Neural progenitor cell (in vitro differentiated cells): ENCODE data around the gene POC5. TPM values are rescaled to one million over a fixed set of nuclear protein-coding genes. Genes with fewer than 3 reads are reported as not detected.

ENCODE experiments used
- DNase-seq: peaks from one replicate; pipeline ENCODE4 v3.0.0-alpha.2; 2016; ENCODE audit warnings: low spot score
- H2AFZ ChIP-seq: fragments of 200-600 bp; sonication (generic); replicated peaks from 2 replicates; pipeline ENCODE4 v1.6.1; 2016; ENCODE audit warnings: antibody characterized with exemption
- H3F3A ChIP-seq: fragments of 200-600 bp; sonication (generic); 2 replicates; pipeline ENCODE4 v1.6.1; 2016; ENCODE audit warnings: antibody characterized with exemption, low read depth
- H3K27ac ChIP-seq: fragments of 200-600 bp; sonication (generic); 2 replicates; pipeline ENCODE4 v1.5.1; 2016; ENCODE audit warnings: mild to moderate bottlenecking
- H3K27me3 ChIP-seq: fragments of 200-600 bp; sonication (generic); 2 replicates; pipeline ENCODE4 v1.6.1; 2016; ENCODE audit warnings: mild to moderate bottlenecking, moderate library complexity
- H3K36me3 ChIP-seq: fragments of 200-600 bp; sonication (generic); 2 replicates; pipeline ENCODE4 v1.5.1; 2016
- H3K4me1 ChIP-seq: fragments of 200-600 bp; sonication (generic); 2 replicates; pipeline ENCODE4 v1.6.1; 2016; ENCODE audit warnings: mixed run types
- H3K4me2 ChIP-seq: fragments of 200-600 bp; sonication (generic); 2 replicates; pipeline ENCODE4 v1.6.1; 2016
- H3K4me3 ChIP-seq: fragments of 200-600 bp; sonication (generic); 2 replicates; pipeline ENCODE4 v1.5.1; 2016
- H3K79me2 ChIP-seq: fragments of 200-600 bp; sonication (generic); 2 replicates; pipeline ENCODE4 v1.6.1; 2016; ENCODE audit warnings: low read depth
- H3K9ac ChIP-seq: fragments of 200-600 bp; sonication (generic); 2 replicates; pipeline ENCODE4 v1.6.1; 2016
- H3K9me3 ChIP-seq: fragments of 200-600 bp; sonication (generic); 2 replicates; pipeline ENCODE4 v1.5.1; 2016; ENCODE audit warnings: low read depth
- H4K20me1 ChIP-seq: fragments of 200-600 bp; sonication (generic); 2 replicates; pipeline ENCODE4 v1.6.1; 2016; ENCODE audit warnings: low read depth
- H3K27ac Mint-ChIP-seq: 3 replicates; pipeline ENCODE4 v1.8.0; 2021; ENCODE audit warnings: mixed read lengths
- H3K27me3 Mint-ChIP-seq: 2 replicates; pipeline ENCODE4 v1.8.0; 2022; ENCODE audit warnings: low read depth, mild to moderate bottlenecking, inconsistent platforms, moderate library complexity, mixed read lengths; ENCODE audit not compliant: insufficient read depth
- H3K36me3 Mint-ChIP-seq: 3 replicates; pipeline ENCODE4 v1.8.0; 2021; ENCODE audit warnings: mixed read lengths
- H3K4me1 Mint-ChIP-seq: 3 replicates; pipeline ENCODE4 v1.8.0; 2021; ENCODE audit warnings: mixed read lengths
- H3K4me3 Mint-ChIP-seq: 3 replicates; pipeline ENCODE4 v1.8.0; 2021; ENCODE audit warnings: mild to moderate bottlenecking, moderate library complexity, mixed read lengths
- H3K9me3 Mint-ChIP-seq: 3 replicates; pipeline ENCODE4 v1.8.0; 2020; ENCODE audit warnings: mixed read lengths
- CTCF ChIP-seq: fragments of 200-600 bp; sonication (generic); IDR thresholded peaks from 2 replicates; pipeline ENCODE4 v1.5.1; 2017; ENCODE audit warnings: antibody characterized with exemption, mild to moderate bottlenecking
- EZH2 ChIP-seq: fragments of 200-600 bp; sonication (generic); IDR thresholded peaks from 2 replicates; pipeline ENCODE4 v1.6.1; 2017; ENCODE audit warnings: antibody characterized with exemption, mild to moderate bottlenecking, moderate library complexity
- EZH2phosphoT487 ChIP-seq: fragments of 200-600 bp; sonication (generic); IDR thresholded peaks from 2 replicates; pipeline ENCODE4 v1.6.1; 2017; ENCODE audit warnings: antibody characterized with exemption
- total RNA-seq: library from RNA; depleted of rRNA; stranded (reverse); fragments of >200 nt; gene quantifications from 2 replicates; pipeline ENCODE4 v1.2.3, GENCODE V29; 2015; ENCODE audit warnings: low replicate concordance

Gene POC5
- total RNA-seq, 1 donor from 2014 or later, result 58.2 TPM

GRCh38 chr5:75678155-75678554 is 39.1 kb downstream of the POC5 start:
- H3K36me3 Mint-ChIP-seq, result peaks cover 1% of the 10 kb centered on the region
- Histone ChIP-seq H3K36me3 (no peaks in the 10 kb centered on the region), H3K4me1 (no peaks in the 10 kb centered on the region), H3K4me3 (no peak overlapping the region), H3K27me3 (no peaks in the 10 kb centered on the region), H3K9me3 (no peaks in the 10 kb centered on the region), H3F3A (no peaks in the 10 kb centered on the region), H3K9ac (no peak overlapping the region), H3K27ac (no peak overlapping the region), H3K79me2 (no peaks in the 10 kb centered on the region), H3K4me2 (no peak overlapping the region), H2AFZ (no peak overlapping the region), H4K20me1 (no peaks in the 10 kb centered on the region)
- no peaks in the 10 kb centered on the region for H3K4me1 Mint-ChIP-seq
- no peak overlapping the region for H3K4me3 Mint-ChIP-seq
- no peak overlapping the region for H3K27ac Mint-ChIP-seq
- no peaks in the 10 kb centered on the region for H3K27me3 Mint-ChIP-seq
- no peak for DNase-seq
- H3K9me3 Mint-ChIP-seq, result no peaks in the 10 kb centered on the region
- TF ChIP-seq EZH2, result no peak

GRCh38 chr5:75677607-75678006 is 39.6 kb downstream of the POC5 start:
- Mint-ChIP-seq H3K27me3 (no peaks in the 10 kb centered on the region), H3K27ac (no peak overlapping the region), H3K9me3 (no peaks in the 10 kb centered on the region), H3K4me1 (no peaks in the 10 kb centered on the region), H3K4me3 (no peak overlapping the region), H3K36me3 (peaks cover 2% of the 10 kb centered on the region)
- Histone ChIP-seq H3K4me3 (no peak overlapping the region), H3K79me2 (no peaks in the 10 kb centered on the region), H4K20me1 (no peaks in the 10 kb centered on the region), H3K9ac (no peak overlapping the region), H3K4me2 (no peak overlapping the region), H3K36me3 (no peaks in the 10 kb centered on the region), H3K27ac (no peak overlapping the region), H3K9me3 (no peaks in the 10 kb centered on the region), H3F3A (no peaks in the 10 kb centered on the region), H2AFZ (no peak overlapping the region), H3K4me1 (no peaks in the 10 kb centered on the region), H3K27me3 (no peaks in the 10 kb centered on the region)
- DNase-seq, result no peak
- TF ChIP-seq EZH2 (no peak), CTCF (no peak), EZH2phosphoT487 (no peak)

- no peaks in the 10 kb centered on the region for H3F3A ChIP-seq
- no peaks in the 10 kb centered on the region for H3K79me2 ChIP-seq
- H3K4me1 ChIP-seq, result no peaks in the 10 kb centered on the region
- H4K20me1 ChIP-seq, result no peaks in the 10 kb centered on the region
- Mint-ChIP-seq H3K4me1 (no peaks in the 10 kb centered on the region), H3K36me3 (peaks cover 2% of the 10 kb centered on the region), H3K27me3 (no peaks in the 10 kb centered on the region), H3K27ac (no peak overlapping the region), H3K4me3 (no peak overlapping the region), H3K9me3 (no peaks in the 10 kb centered on the region)
- no peak for DNase-seq
- TF ChIP-seq EZH2phosphoT487 (no peak), CTCF (no peak), EZH2 (no peak)
- H3K9me3 ChIP-seq, result no peaks in the 10 kb centered on the region
- no peaks in the 10 kb centered on the region for H3K27me3 ChIP-seq
- no peak overlapping the region for H3K4me2 ChIP-seq
- no peak overlapping the region for H3K4me3 ChIP-seq
- no peaks in the 10 kb centered on the region for H3K36me3 ChIP-seq
- H3K27ac ChIP-seq, result no peak overlapping the region
- no peak overlapping the region for H3K9ac ChIP-seq
- no peak overlapping the region for H2AFZ ChIP-seq
Measured at GRCh38 chr5:75675783-75676182, 41.5 kb downstream of the POC5 start.

- no peaks in the 10 kb centered on the region for H3K4me1 Mint-ChIP-seq
- TF ChIP-seq EZH2, result no peak
- no peak for TF ChIP-seq EZH2phosphoT487
- TF ChIP-seq CTCF, result no peak
- no peaks in the 10 kb centered on the region for H3F3A ChIP-seq
Measured at GRCh38 chr5:75672616-75673015, 44.6 kb downstream of the POC5 start.

More at GRCh38 chr5:75672616-75673015, 44.6 kb downstream of the POC5 start:
- H3K9ac ChIP-seq, result no peak overlapping the region
- no peaks in the 10 kb centered on the region for H3K9me3 ChIP-seq
- no peak for DNase-seq
- H3K36me3 Mint-ChIP-seq, result peaks cover 2% of the 10 kb centered on the region
- no peak overlapping the region for H3K27ac Mint-ChIP-seq
- no peaks in the 10 kb centered on the region for H3K27me3 ChIP-seq
- no peaks in the 10 kb centered on the region for H3K9me3 Mint-ChIP-seq
- H4K20me1 ChIP-seq, result no peaks in the 10 kb centered on the region
- no peaks in the 10 kb centered on the region for H3K27me3 Mint-ChIP-seq
- H3K4me3 Mint-ChIP-seq, result no peak overlapping the region
- peaks cover 2% of the 10 kb centered on the region for H3K4me1 ChIP-seq
- H3K79me2 ChIP-seq, result no peaks in the 10 kb centered on the region
- H2AFZ ChIP-seq, result no peak overlapping the region
- H3K27ac ChIP-seq, result no peak overlapping the region
- no peak overlapping the region for H3K4me3 ChIP-seq
- H3K36me3 ChIP-seq, result no peaks in the 10 kb centered on the region
- no peak overlapping the region for H3K4me2 ChIP-seq
